Suprapubic skin (tissue), 4 donors: ENCODE measurements around the gene PXK.

ENCODE experiments used
- CTCF ChIP-seq, 2 donors: fragments of 200-600 bp in 1 of 2; fragments of 450-650 bp in 1 of 2; sonication (generic) in 1 of 2; IDR thresholded peaks; one replicate each; pipeline ENCODE4 v1.5.1; 2016 to 2019; ENCODE audit warnings: antibody characterized with exemption in 2 of 2, mild to moderate bottlenecking in 1 of 2, moderate library complexity in 1 of 2
- EP300 ChIP-seq: sonication (generic); formaldehyde crosslinking; IDR thresholded peaks from one replicate; pipeline ENCODE4 v1.6.1; 2017; ENCODE audit warnings: antibody characterized with exemption
- POLR2A ChIP-seq, 2 donors: fragments of 450-650 bp; IDR thresholded peaks; one replicate each; pipeline ENCODE4 v1.6.1; 2017; ENCODE audit warnings: antibody characterized with exemption in 2 of 2, mild to moderate bottlenecking in 2 of 2, moderate library complexity in 2 of 2
- POLR2AphosphoS5 ChIP-seq, 3 donors: sonication (generic); formaldehyde crosslinking; IDR thresholded peaks; one replicate each; pipeline ENCODE4 v1.6.1; 2017; ENCODE audit warnings: antibody characterized with exemption in 3 of 3

- TF ChIP-seq CTCF (IDR thresholded peaks at IDR 0.05), result no peak
- no peak for TF ChIP-seq POLR2A (IDR thresholded peaks at IDR 0.05)
- TF ChIP-seq EP300, result no peak
- TF ChIP-seq POLR2AphosphoS5 (IDR thresholded peaks at IDR 0.05), result no peak
Observed at GRCh38 chr3:58369038-58369437, 36.3 kb downstream of the PXK start.
